ENCODE data around the gene MAGI3.
"Not testable (repeated sequence)": the region's sequence is repeated elsewhere in the genome, so short reads cannot be mapped to it uniquely, and the experiment has no call there.

MAGI3 gene

DNA sequence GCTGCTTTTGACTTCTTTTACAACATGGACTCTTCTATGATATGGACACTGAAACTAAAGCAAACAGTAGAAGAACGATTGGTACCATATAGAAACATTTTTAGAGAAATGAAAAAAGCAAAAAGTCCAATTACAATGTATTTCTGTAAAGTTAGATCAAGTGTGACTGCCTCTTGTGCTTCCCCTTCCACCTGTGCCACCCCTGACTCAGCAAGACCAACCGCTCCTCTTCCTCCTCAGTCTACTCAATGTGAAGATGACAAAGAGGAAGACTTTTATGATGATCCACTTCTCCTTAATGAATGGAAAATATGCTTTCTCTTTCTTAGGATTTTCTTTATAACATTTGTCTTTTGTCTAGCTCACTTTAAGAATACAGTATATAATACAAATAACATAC lies 302.0 kb downstream of the MAGI3 start:
- DNase-seq (ENCODE audit: low spot score) = no peak

GRCh38 chr1:113692824-113693431 lies 302.6 kb downstream of the MAGI3 start:
- no peak for DNase-seq (ENCODE audit: low spot score)

DNA sequence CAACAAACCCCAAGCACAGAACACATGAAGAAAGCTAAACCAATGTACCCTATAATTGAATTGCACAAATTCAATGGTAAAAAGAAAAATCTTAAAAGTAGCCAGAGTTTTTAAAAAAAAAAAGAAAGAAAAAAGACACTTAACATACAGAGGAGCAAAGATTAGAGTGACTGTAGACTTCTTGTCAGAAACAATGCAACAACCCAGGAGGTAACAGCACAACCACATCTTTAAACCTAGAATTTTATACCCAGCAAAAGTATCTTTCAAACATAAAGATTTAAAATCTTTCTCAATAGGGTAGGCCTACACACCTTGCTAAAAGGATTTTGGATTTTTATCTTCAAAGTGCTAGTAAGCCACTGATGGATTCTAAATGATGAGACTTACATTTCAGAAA lies 304.6 kb downstream of the MAGI3 start:
- DNase-seq (ENCODE audit: low spot score) = no peak

GRCh38 chr1:113701429-113701828 lies 311.1 kb downstream of the MAGI3 start:
- no peak for DNase-seq (ENCODE audit: low spot score)

DNA sequence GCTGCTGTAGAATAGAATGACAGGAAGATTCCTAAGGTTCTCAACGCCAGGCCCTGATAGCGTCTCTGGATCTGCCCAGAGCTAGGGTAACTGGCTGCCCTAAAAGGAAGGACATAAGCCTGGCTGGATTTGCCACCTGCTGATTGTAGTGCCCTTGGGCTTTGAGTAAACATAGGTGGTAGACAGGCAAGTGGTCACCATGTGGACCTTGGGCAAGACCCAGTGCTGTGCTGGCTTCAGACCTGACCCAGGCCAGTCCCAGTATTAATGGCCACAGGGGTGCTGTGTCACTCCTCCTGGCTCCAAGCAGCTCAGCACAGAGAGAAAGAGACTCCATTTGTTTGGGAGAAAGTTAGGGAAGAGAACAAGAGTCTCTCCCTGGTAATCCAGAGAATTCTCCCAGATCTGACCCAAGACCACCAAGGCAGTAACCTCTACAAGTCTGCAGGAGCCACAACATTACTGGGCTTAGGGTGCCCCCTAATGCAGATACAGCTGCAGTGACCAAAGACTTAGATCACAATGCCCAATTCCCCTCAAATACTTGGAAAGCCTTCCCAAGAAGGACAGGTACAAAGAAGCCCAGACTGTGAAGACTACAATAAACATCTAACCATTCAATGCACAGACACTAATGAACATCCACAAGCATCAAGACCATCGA lies 324.4 kb downstream of the MAGI3 start:
- no peak for DNase-seq (ENCODE audit: low spot score)

DNA sequence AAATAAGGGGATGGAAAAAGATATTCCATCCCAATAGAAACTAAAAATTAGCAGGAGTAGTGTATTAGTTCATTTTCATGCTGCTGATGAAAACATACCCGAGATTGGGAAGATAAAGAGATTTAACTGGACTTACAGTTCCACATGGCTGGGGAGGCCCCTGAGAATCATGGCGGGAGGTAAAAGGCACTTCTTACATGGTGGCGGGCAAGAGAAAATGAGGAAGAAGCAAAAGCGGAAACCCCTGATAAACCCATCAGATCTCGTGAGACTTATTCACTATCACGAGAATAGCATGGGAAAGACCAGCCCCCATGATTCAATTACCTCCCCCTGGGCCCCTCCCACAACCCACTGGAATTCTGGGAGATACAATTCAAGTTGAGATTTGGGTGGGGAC lies 327.2 kb downstream of the MAGI3 start:
- DNase-seq (ENCODE audit: low spot score) = not testable (repeated sequence)

DNA sequence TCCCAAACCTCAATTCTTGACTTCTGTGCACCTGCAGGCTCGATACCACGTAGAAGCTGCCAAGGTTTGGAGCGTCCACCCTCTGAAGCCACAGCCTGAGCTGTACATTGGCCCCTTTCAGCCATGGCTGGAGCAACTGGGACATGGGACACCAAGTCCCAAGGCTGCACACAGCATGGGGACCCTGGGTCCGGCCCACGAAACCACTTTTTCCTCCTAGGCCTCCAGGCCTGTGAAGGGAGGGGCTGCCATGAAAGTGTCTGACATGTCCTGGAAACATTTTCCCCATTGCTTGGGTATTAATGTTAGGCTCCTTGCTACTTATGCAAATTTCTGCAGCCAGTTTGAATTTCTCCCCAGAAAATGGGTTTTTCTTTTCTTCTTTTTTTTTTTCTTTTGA lies 328.3 kb downstream of the MAGI3 start:
- not testable (repeated sequence) for DNase-seq (ENCODE audit: low spot score)

DNA sequence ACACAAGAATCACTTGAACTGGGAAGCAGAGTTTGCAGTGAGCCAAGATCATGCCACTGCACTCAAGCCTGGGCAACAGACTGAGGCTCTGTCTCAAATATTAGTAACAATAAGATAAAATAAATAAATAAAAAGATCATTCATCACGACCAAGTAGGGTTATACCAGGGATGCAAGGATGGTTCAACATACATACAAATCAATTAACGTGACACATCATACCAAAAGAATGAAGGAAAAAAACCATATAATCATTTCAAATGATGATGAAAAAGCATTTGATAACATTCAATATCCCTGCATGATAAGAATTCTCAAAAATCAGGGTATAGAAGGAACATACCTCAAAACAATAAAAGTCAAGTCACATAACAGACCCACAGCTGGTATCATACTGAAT lies 330.7 kb downstream of the MAGI3 start:
- DNase-seq (ENCODE audit: low spot score) = no peak

DNA sequence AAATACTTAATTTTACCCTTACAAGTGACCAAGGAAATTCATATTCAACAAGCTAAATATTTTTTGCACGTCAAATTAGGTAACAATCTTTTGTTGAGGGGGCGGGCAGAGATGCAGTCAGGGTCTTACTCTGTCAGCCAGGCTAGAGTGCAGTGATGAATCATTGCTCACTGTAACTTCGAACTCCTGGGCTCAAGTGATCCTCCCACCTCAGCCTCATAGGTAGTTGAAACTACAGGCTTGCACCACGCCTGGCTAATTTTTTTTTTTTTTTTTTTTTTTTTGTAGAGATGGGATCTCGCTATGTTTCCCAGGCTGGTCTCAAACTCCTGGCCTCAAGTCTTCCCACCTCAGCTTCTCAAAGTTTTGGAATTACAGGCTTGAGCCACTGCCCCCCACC lies 342.5 kb downstream of the MAGI3 start:
- no peak for DNase-seq (ENCODE audit: low spot score)

DNA sequence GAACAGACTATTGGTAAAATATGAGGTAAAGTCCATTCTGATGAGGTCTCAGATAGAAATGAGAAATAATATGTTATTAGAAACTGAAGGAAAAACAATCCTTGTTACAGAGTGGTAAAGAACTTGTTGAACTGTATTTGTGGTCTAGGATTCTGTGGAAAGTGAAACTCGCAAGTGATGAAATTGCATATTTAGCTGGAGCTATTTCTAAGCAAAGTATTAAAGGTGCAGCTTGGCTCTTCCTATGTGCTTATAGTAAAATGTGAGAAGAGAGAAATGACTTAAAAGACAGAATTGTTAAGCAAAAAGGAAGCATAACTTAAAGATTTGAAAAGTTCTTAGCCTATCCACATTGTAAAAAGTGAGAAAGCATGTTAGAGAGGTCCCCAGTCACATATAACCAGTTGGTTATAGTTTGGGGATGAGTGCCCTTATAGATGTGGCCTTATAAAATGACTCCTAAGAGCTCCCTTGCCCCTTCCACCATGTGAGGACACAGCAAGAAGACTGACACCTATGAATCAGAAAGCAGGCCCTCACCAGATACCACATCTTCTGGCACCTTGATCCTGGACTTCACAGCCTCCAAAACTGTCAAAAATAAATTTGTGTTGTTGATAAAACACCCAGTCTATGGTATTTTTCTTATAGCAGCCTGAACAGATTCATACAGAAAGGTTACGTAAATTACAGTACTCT lies 344.2 kb downstream of the MAGI3 start:
- no peak for DNase-seq (ENCODE audit: low spot score)

All from Ammon's horn (tissue), 1 donor.